HL-60 (cell line): ENCODE measurements around the gene ATP2A2.

Experiments used
- CTCF ChIP-seq: IDR thresholded peaks from one replicate; pipeline ENCODE4 v1.5.1; 2011; ENCODE audit warnings: low read length, control low read depth, inconsistent platforms; ENCODE audit not compliant: insufficient read depth
- GABPA ChIP-seq: IDR thresholded peaks from 2 replicates; pipeline ENCODE4 v1.6.1; 2012; ENCODE audit warnings: low read depth

DNA sequence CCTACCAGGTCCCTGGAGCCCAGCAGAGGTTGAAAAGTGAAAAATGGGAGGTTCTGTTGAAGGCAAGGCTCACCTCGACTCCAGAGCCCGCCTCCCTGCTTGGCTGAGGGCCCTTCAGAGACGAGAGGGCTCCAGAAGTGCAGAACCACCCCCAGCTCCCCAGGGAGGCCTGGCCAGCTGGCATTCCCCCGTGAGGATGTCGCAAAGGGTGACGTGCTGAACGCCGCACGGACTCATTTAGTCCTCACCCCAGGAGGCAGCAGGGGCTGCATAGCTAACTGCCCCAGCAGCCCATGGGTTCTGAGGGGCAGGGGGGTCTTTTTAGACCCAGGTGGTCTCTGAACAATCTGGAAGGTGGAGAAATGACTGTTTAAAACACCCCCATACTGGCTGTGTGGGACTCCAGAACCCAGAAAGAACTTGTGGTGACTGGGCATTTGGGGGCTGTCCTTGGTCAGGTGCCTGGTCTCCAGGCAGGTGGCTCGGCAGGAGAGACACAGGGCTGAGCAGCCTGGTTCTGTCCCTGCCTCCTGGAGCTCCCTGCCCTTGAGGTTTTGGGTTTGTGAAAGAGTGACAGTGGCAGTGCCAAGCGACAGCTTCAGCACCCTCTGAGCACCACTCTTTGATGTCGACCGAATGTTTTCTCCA lies 90.5 kb downstream of the ATP2A2 start:
- TF ChIP-seq CTCF: no peak
- no peak for TF ChIP-seq GABPA
